SK-N-SH (cell line): ENCODE measurements around the gene PPP1R14D. TPM values are rescaled to one million over a fixed set of nuclear protein-coding genes. Genes with fewer than 3 reads are reported as not detected.

ENCODE experiments used
- CTCF ChIA-PET: fragments of 300-600, 350-600 bp; formaldehyde crosslinking; extraction: SDS; loops from one replicate; lab custom pipeline; 2021; lab: Yijun Ruan, JAX
- POLR2A ChIA-PET: fragments of 350-600 bp; sonication (Branson Sonifier 250); formaldehyde crosslinking; extraction: SDS; loops from one replicate; lab custom pipeline; 2020; ENCODE audit warnings: antibody characterized with exemption, inconsistent platforms; lab: Yijun Ruan, JAX
- DNase-seq: peaks from one replicate; pipeline ENCODE4 v3.0.0; 2012
- H2AFZ ChIP-seq: fragments of 200-600 bp; sonication (generic); 2 replicates; pipeline ENCODE4 v1.8.1; 2016; ENCODE audit warnings: antibody characterized with exemption, mild to moderate bottlenecking, low read depth
- H3F3A ChIP-seq: fragments of 200-600 bp; sonication (generic); replicated peaks from 2 replicates; pipeline ENCODE3; 2016; ENCODE audit warnings: antibody characterized with exemption, mild to moderate bottlenecking; ENCODE audit not compliant: insufficient read depth
- H3K27ac ChIP-seq, 2 experiments: fragments of 200-500 bp in 1 of 2; fragments of 200-600 bp in 1 of 2; sonication (Bioruptor generic) in 1 of 2; sonication (generic), shearing (Covaris generic) in 1 of 2; 2 replicates each; pipeline versions ENCODE4 v1.5.1 to v1.6.1; 2014 to 2016; ENCODE audit warnings: low read depth in 2 of 2, inconsistent platforms in 1 of 2, low read length in 1 of 2, mild to moderate bottlenecking in 1 of 2, mixed read lengths in 1 of 2
- H3K27me3 ChIP-seq: fragments of 200-600 bp; sonication (generic), shearing (Covaris generic); 2 replicates; pipeline ENCODE4 v1.6.1; 2016; ENCODE audit warnings: mixed run types; ENCODE audit not compliant: insufficient read depth
- H3K36me3 ChIP-seq, 2 experiments: fragments of 200-500 bp in 1 of 2; fragments of 200-600 bp in 1 of 2; sonication (Bioruptor generic) in 1 of 2; sonication (generic) in 1 of 2; replicated peaks in 1 of 2; 2 replicates each; pipeline versions ENCODE3 to v1.5.1; 2014 to 2016; ENCODE audit warnings: low read length in 1 of 2, mild to moderate bottlenecking in 1 of 2; ENCODE audit not compliant: insufficient read depth in 2 of 2, control insufficient read depth in 1 of 2
- H3K4me1 ChIP-seq, 2 experiments: fragments of 200-500 bp in 1 of 2; fragments of 200-600 bp in 1 of 2; sonication (Bioruptor generic) in 1 of 2; sonication (generic), shearing (Covaris generic) in 1 of 2; 2 replicates each; pipeline versions ENCODE4 v1.5.1 to v1.6.1; 2014 to 2016; ENCODE audit warnings: low read depth in 1 of 2, low read length in 1 of 2, mixed run types in 1 of 2; ENCODE audit not compliant: insufficient read depth in 2 of 2, control insufficient read depth in 1 of 2
- H3K4me2 ChIP-seq: fragments of 200-600 bp; sonication (generic), shearing (Covaris generic); 2 replicates; pipeline ENCODE4 v1.6.1; 2017; ENCODE audit warnings: mixed run types
- H3K4me3 ChIP-seq, 2 experiments: fragments of 200-500 bp in 1 of 2; fragments of 200-600 bp in 1 of 2; sonication (Bioruptor generic) in 1 of 2; sonication (generic), shearing (Covaris generic) in 1 of 2; 2 replicates each; pipeline versions ENCODE4 v1.5.1 to v1.8.1; 2014 to 2016; ENCODE audit warnings: low read depth in 2 of 2, inconsistent platforms in 1 of 2, low read length in 1 of 2, mild to moderate bottlenecking in 1 of 2, mixed read lengths in 1 of 2, moderate library complexity in 1 of 2
- H3K79me2 ChIP-seq: fragments of 200-600 bp; sonication (generic); 2 replicates; pipeline ENCODE4 v1.8.1; 2017; ENCODE audit warnings: mild to moderate bottlenecking; ENCODE audit not compliant: insufficient read depth
- H3K9ac ChIP-seq: fragments of 200-600 bp; sonication (generic); 2 replicates; pipeline ENCODE4 v1.6.1; 2017; ENCODE audit warnings: mixed run types
- H3K9me2 ChIP-seq: fragments of 200-600 bp; sonication (generic); 2 replicates; pipeline ENCODE4 v1.6.1; 2017; ENCODE audit warnings: mixed run types
- H3K9me3 ChIP-seq: fragments of 200-600 bp; sonication (generic); 2 replicates; pipeline ENCODE4 v1.6.1; 2017; ENCODE audit warnings: mixed run types, mild to moderate bottlenecking, moderate library complexity
- H4K20me1 ChIP-seq: fragments of 200-600 bp; sonication (generic); 2 replicates; pipeline ENCODE4 v1.6.1; 2017; ENCODE audit warnings: mild to moderate bottlenecking, mixed run types; ENCODE audit not compliant: insufficient read depth
- ELF1 ChIP-seq: IDR thresholded peaks from 2 replicates; pipeline ENCODE4 v1.4.0; 2012
- FOSL2 ChIP-seq: IDR thresholded peaks from 2 replicates; pipeline ENCODE4 v1.4.0; 2012; ENCODE audit warnings: low read depth, mild to moderate bottlenecking, moderate library complexity, borderline replicate concordance
- FOXJ3 ChIP-seq: sonication (generic); formaldehyde crosslinking; IDR thresholded peaks from 2 replicates; pipeline ENCODE4 v1.5.1; 2020; ENCODE audit warnings: mild to moderate bottlenecking, missing genetic modification reagents
- GABPA ChIP-seq: IDR thresholded peaks from 2 replicates; pipeline ENCODE4 v1.4.0; 2012; ENCODE audit warnings: low read depth, mild to moderate bottlenecking
- JUND ChIP-seq: IDR thresholded peaks from 2 replicates; pipeline ENCODE4 v1.4.0; 2012
- MEF2A ChIP-seq: IDR thresholded peaks from 2 replicates; pipeline ENCODE4 v1.4.0; 2012; ENCODE audit warnings: low read depth, borderline replicate concordance
- NFIC ChIP-seq: IDR thresholded peaks from 2 replicates; pipeline ENCODE4 v1.4.0; 2012; ENCODE audit warnings: borderline replicate concordance
- RAD21 ChIP-seq: IDR thresholded peaks from 2 replicates; pipeline ENCODE4 v1.6.1; 2012; ENCODE audit warnings: mild to moderate bottlenecking, low read length
- RFX5 ChIP-seq: IDR thresholded peaks from 2 replicates; pipeline ENCODE4 v1.6.1; 2012; ENCODE audit warnings: mild to moderate bottlenecking, improper control_type of control experiment, low read length
- RXRA ChIP-seq: IDR thresholded peaks from 2 replicates; pipeline ENCODE4 v1.4.0; 2012; ENCODE audit warnings: low read depth, mild to moderate bottlenecking, borderline replicate concordance
- SMC3 ChIP-seq: IDR thresholded peaks from 2 replicates; pipeline ENCODE4 v1.6.1; 2012; ENCODE audit warnings: low read depth, low read length, improper control_type of control experiment
- TAF1 ChIP-seq: IDR thresholded peaks from 2 replicates; pipeline ENCODE4 v1.6.1; 2012; ENCODE audit warnings: low read depth, mild to moderate bottlenecking, low read length, moderate library complexity, borderline replicate concordance
- TCF12 ChIP-seq: IDR thresholded peaks from 2 replicates; pipeline ENCODE4 v1.4.0; 2012
- TEAD4 ChIP-seq: IDR thresholded peaks from 2 replicates; pipeline ENCODE4 v1.4.0; 2012; ENCODE audit warnings: mild to moderate bottlenecking, borderline replicate concordance; ENCODE audit not compliant: insufficient read depth
- YY1 ChIP-seq: IDR thresholded peaks from 2 replicates; pipeline ENCODE4 v1.4.0; 2012; ENCODE audit warnings: low read depth, mild to moderate bottlenecking
- WGBS: methylation state at CpG from one replicate; pipeline ENCODE4 v1.1.6; 2017; ENCODE audit warnings: low lambda C conversion rate; 5-methylcytosine and 5-hydroxymethylcytosine counted together
- polyA plus RNA-seq, 3 experiments: library from polyadenylated mRNA; depleted of rRNA; stranded (reverse); fragments of >200 nt; gene quantifications; 2 replicates each; pipeline ENCODE4 v1.2.3, GENCODE V29; 2012
- TF ChIP-seq, protein P1 (sequence below): IDR thresholded peaks from 2 replicates; pipeline ENCODE4 v1.4.0; 2012; ENCODE audit warnings: low read depth
- TF ChIP-seq, protein P2 (sequence below): IDR thresholded peaks from 2 replicates; pipeline ENCODE4; 2012
- TF ChIP-seq, protein P3 (sequence below): fragments of 150-350 bp; IDR thresholded peaks from 2 replicates; pipeline ENCODE4 v1.6.1; 2017; ENCODE audit warnings: antibody characterized with exemption, low read length, low read depth, borderline replicate concordance
- TF ChIP-seq, protein P4 (sequence below): IDR thresholded peaks from 2 replicates; pipeline ENCODE4 v1.6.1; 2012; ENCODE audit warnings: mild to moderate bottlenecking, low read depth, low read length, moderate library complexity

PPP1R14D gene
- polyA plus RNA-seq, 1 of the 3 experiments (the other 2 are of a cell fraction) = not detected

DNA sequence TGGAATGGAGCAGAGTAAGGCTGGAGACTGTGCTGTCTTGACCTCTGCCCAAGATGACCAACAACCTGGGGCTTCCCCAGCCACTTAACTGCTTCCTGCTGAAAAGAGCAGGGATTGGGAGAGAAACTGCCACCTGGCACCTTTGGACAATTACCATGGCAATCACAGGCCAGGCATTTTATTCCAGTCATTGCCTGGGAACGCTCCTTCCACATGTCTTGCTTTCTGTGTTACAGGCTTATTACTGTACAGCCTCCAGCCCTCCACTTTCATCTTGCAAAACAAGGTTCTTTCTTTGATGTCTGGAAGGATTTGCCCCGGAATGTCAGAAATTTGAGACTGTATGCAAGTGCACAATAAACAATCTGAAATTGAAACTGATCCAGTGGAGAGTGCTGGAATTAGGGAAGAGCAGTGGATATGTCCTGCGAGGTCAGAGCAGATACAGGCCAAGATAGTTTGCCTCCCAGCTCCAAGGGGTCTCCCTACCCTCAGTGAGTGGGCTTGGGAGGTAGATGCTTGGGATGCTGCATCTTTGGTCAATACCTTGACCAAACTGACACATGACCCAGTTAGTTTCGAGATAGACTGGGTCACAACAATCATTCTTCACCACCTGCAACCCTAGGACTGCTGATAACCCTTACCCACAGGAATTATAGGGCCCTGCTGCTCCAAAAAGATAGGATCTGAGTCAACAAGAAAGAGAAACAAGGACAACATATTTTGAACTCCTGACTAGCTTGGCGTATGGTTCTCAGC is 2.7 kb downstream of the PPP1R14D start:
- ChIA-PET POLR2A (no interaction called here), CTCF (interaction anchor here (1.3 kb wide), 1 partner anchor 68 kb away, joined by 3 read pairs; the partner anchor contains the start of gene VPS18)
- Histone ChIP-seq H3K4me2 (no peak overlapping the region), H3K79me2 (no peaks in the 10 kb centered on the region), H2AFZ (no peak overlapping the region), H3K9ac (no peak overlapping the region), H3K9me3 (no peaks in the 10 kb centered on the region), H3F3A (no peaks in the 10 kb centered on the region), H4K20me1 (no peaks in the 10 kb centered on the region), H3K27ac (no peak overlapping the region), H3K36me3 (no peaks in the 10 kb centered on the region), H3K9me2 (no peaks in the 10 kb centered on the region), H3K27me3 (no peaks in the 10 kb centered on the region), H3K4me3 (no peak overlapping the region), H3K4me1 (no peaks in the 10 kb centered on the region; a peak in 1 of 4 replicates)
- TF ChIP-seq FOXJ3 (CRISPR knock-in tag) = no peak
- TF ChIP-seq NFIC = no peak
- TF ChIP-seq RAD21 = no peak
- no peak for TF ChIP-seq SMC3
- TF ChIP-seq, protein P1, sequence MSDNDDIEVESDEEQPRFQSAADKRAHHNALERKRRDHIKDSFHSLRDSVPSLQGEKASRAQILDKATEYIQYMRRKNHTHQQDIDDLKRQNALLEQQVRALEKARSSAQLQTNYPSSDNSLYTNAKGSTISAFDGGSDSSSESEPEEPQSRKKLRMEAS = no peak
- no peak for TF ChIP-seq JUND
- TF ChIP-seq, protein P2, sequence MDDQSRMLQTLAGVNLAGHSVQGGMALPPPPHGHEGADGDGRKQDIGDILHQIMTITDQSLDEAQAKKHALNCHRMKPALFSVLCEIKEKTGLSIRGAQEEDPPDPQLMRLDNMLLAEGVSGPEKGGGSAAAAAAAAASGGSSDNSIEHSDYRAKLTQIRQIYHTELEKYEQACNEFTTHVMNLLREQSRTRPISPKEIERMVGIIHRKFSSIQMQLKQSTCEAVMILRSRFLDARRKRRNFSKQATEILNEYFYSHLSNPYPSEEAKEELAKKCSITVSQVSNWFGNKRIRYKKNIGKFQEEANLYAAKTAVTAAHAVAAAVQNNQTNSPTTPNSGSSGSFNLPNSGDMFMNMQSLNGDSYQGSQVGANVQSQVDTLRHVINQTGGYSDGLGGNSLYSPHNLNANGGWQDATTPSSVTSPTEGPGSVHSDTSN = no peak
- no peak for TF ChIP-seq GABPA
- TF ChIP-seq, protein P3, sequence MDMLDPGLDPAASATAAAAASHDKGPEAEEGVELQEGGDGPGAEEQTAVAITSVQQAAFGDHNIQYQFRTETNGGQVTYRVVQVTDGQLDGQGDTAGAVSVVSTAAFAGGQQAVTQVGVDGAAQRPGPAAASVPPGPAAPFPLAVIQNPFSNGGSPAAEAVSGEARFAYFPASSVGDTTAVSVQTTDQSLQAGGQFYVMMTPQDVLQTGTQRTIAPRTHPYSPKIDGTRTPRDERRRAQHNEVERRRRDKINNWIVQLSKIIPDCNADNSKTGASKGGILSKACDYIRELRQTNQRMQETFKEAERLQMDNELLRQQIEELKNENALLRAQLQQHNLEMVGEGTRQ = no peak
- TF ChIP-seq FOSL2 = no peak
- TF ChIP-seq MEF2A = no peak
- no peak for DNase-seq
- 70% methylated on average over 5 of the region's 5 CpGs for WGBS

DNA sequence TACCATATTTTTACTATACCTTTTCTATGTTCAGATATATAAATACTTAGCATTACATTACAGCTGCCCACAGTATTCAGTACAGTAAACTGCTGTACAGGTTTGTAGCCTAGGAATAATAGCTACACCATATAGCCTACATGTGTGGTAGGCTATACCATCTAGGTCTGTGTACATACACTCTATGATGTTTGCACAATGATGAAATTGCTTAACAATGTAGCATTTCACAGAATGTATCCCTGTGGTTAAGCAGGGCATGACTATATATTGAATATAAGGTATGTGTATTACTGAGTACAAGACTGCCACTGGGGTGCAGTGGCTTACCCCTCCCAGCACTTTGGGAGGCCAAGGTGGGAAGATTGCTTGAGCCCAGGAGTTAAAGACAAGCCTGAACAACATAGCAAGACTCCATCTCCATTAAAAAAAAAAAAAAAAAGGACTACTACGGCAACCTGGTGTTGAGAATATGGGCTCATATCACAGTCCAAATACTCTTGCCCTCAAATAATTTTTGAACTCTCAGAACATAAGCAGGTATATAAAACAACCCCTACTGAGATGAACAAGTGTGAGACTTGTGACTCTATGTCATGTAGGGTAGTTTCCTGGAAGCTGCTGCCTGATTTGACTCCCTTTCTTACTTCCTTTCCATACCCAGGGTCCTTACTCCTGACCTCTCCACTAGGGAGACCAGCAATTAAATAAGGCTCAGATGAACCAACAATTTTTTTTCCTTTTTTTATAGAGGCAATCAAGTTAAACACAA is 4.8 kb downstream of the PPP1R14D start:
- Histone ChIP-seq H3K4me2 (no peak overlapping the region), H2AFZ (no peak overlapping the region), H3K27me3 (no peaks in the 10 kb centered on the region), H3F3A (no peaks in the 10 kb centered on the region), H3K4me1 (no peaks in the 10 kb centered on the region; a peak in 1 of 4 replicates), H3K9me2 (no peaks in the 10 kb centered on the region), H3K4me3 (no peak overlapping the region), H4K20me1 (no peaks in the 10 kb centered on the region), H3K9me3 (no peaks in the 10 kb centered on the region), H3K36me3 (no peaks in the 10 kb centered on the region), H3K79me2 (no peaks in the 10 kb centered on the region), H3K27ac (no peak overlapping the region), H3K9ac (no peak overlapping the region)
- CTCF ChIA-PET = no interaction called here
- no peak for TF ChIP-seq FOXJ3 (CRISPR knock-in tag)
- no peak for TF ChIP-seq RFX5
- no peak for TF ChIP-seq TCF12
- TF ChIP-seq, protein P4, sequence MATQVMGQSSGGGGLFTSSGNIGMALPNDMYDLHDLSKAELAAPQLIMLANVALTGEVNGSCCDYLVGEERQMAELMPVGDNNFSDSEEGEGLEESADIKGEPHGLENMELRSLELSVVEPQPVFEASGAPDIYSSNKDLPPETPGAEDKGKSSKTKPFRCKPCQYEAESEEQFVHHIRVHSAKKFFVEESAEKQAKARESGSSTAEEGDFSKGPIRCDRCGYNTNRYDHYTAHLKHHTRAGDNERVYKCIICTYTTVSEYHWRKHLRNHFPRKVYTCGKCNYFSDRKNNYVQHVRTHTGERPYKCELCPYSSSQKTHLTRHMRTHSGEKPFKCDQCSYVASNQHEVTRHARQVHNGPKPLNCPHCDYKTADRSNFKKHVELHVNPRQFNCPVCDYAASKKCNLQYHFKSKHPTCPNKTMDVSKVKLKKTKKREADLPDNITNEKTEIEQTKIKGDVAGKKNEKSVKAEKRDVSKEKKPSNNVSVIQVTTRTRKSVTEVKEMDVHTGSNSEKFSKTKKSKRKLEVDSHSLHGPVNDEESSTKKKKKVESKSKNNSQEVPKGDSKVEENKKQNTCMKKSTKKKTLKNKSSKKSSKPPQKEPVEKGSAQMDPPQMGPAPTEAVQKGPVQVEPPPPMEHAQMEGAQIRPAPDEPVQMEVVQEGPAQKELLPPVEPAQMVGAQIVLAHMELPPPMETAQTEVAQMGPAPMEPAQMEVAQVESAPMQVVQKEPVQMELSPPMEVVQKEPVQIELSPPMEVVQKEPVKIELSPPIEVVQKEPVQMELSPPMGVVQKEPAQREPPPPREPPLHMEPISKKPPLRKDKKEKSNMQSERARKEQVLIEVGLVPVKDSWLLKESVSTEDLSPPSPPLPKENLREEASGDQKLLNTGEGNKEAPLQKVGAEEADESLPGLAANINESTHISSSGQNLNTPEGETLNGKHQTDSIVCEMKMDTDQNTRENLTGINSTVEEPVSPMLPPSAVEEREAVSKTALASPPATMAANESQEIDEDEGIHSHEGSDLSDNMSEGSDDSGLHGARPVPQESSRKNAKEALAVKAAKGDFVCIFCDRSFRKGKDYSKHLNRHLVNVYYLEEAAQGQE = no peak
- TF ChIP-seq ELF1 = no peak
- TF ChIP-seq TAF1 = no peak
- TF ChIP-seq, protein P3 = no peak
- TF ChIP-seq RXRA = no peak
- TF ChIP-seq GABPA = no peak
- TF ChIP-seq RAD21 = no peak
- TF ChIP-seq JUND = no peak
- no peak for TF ChIP-seq TEAD4
- TF ChIP-seq NFIC = no peak
- no peak for TF ChIP-seq YY1
- no peak for DNase-seq
- POLR2A ChIA-PET = no interaction called here
- WGBS = 100% methylated on average over 1 of the region's 1 CpG
